Fibroblast of lung (primary cell): ENCODE results near the gene RRH. TPM values are rescaled to one million over a fixed set of nuclear protein-coding genes. Genes with fewer than 3 reads are reported as not detected.
"Not testable (repeated sequence)": the region's sequence is repeated elsewhere in the genome, so short reads cannot be mapped to it uniquely, and the experiment has no call there.

Experiments
- DNase-seq, 2 donors: peaks; one replicate each; pipeline versions ENCODE4 v3.0.0 to v3.0.0-alpha.2; 2010; ENCODE audit warnings: low read depth in 2 of 2
- H2AFZ ChIP-seq: 2 replicates; pipeline ENCODE4 v1.5.1; 2012; ENCODE audit warnings: low read length, control low read depth, inconsistent platforms
- H3K27ac ChIP-seq: 2 replicates; pipeline ENCODE4 v1.5.1; 2011; ENCODE audit warnings: low read length, control low read depth; ENCODE audit not compliant: insufficient read depth
- H3K27me3 ChIP-seq: 2 replicates; pipeline ENCODE4 v1.5.1; 2011; ENCODE audit warnings: mild to moderate bottlenecking, low read length; ENCODE audit not compliant: control insufficient read depth, insufficient read depth
- H3K36me3 ChIP-seq: 2 replicates; pipeline ENCODE4 v1.5.1; 2011; ENCODE audit warnings: low read length; ENCODE audit not compliant: control insufficient read depth, insufficient read depth
- H3K4me1 ChIP-seq: 2 replicates; pipeline ENCODE4 v1.5.1; 2011; ENCODE audit warnings: low read length; ENCODE audit not compliant: control insufficient read depth, insufficient read depth; ENCODE audit errors: extremely low read depth
- H3K4me2 ChIP-seq: 2 replicates; pipeline ENCODE4 v1.5.1; 2011; ENCODE audit warnings: low read length, control low read depth; ENCODE audit not compliant: insufficient read depth; ENCODE audit errors: extremely low read depth
- H3K4me3 ChIP-seq, 4 experiments: fragments of 200-600 bp in 1 of 4; sonication (generic) in 1 of 4; replicated peaks in 1 of 4; 2 replicates each; pipeline ENCODE4 v1.5.1; 2011 to 2016; ENCODE audit warnings: low read length in 4 of 4, low read depth in 3 of 4, mild to moderate bottlenecking in 3 of 4, control low read depth in 2 of 4, inconsistent platforms in 1 of 4, mixed read lengths in 1 of 4; ENCODE audit not compliant: insufficient read depth in 1 of 4; ENCODE audit errors: control extremely low read depth in 1 of 4
- H3K79me2 ChIP-seq: 2 replicates; pipeline ENCODE4 v1.5.1; 2012; ENCODE audit warnings: mild to moderate bottlenecking, low read length, inconsistent platforms; ENCODE audit not compliant: control insufficient read depth, insufficient read depth
- H3K9ac ChIP-seq: 2 replicates; pipeline ENCODE4 v1.5.1; 2011; ENCODE audit warnings: mild to moderate bottlenecking, low read length, control low read depth; ENCODE audit not compliant: insufficient read depth
- H3K9me3 ChIP-seq: 2 replicates; pipeline ENCODE4 v1.5.1; 2012; ENCODE audit warnings: low read depth, low read length; ENCODE audit not compliant: control insufficient read depth, insufficient read depth
- H4K20me1 ChIP-seq: 2 replicates; pipeline ENCODE4 v1.5.1; 2011; ENCODE audit warnings: low read length; ENCODE audit not compliant: control insufficient read depth, insufficient read depth; ENCODE audit errors: extremely low read depth
- EZH2 ChIP-seq: IDR thresholded peaks from 2 replicates; pipeline ENCODE4 v1.5.1; 2012; ENCODE audit warnings: low read length, control low read depth, mild to moderate bottlenecking; ENCODE audit errors: missing control alignments
- polyA minus RNA-seq: library from RNA; depleted of rRNA, polyadenylated mRNA; stranded (reverse); fragments of >200 nt; gene quantifications from 2 replicates; pipeline ENCODE4 v1.2.3, GENCODE V29; 2011; ENCODE audit warnings: low replicate concordance
- polyA plus RNA-seq, 2 donors: library from polyadenylated mRNA; depleted of rRNA in 1 of 2; stranded (reverse) in 1 of 2; unstranded in 1 of 2; fragments of >200 nt; gene quantifications; 2 replicates each; pipeline ENCODE4 v1.2.1, GENCODE V29; 2011 to 2012; ENCODE audit warnings: missing spikeins in 1 of 2
- total RNA-seq: library from RNA; depleted of rRNA; stranded (reverse); fragments of >200 nt; gene quantifications from 2 replicates; pipeline ENCODE4 v1.2.1, GENCODE V29; 2014
- TF ChIP-seq, protein P1 (sequence below), 2 donors: IDR thresholded peaks in 1 of 2; conservative IDR thresholded peaks in 1 of 2; 1 replicate in 1 of 2; 2 replicates in 1 of 2; pipeline ENCODE4 v1.5.1; 2011 to 2012; ENCODE audit warnings: low read length in 2 of 2, control low read depth in 1 of 2, inconsistent platforms in 1 of 2, low read depth in 1 of 2, mild to moderate bottlenecking in 1 of 2

The RRH gene, protein sequence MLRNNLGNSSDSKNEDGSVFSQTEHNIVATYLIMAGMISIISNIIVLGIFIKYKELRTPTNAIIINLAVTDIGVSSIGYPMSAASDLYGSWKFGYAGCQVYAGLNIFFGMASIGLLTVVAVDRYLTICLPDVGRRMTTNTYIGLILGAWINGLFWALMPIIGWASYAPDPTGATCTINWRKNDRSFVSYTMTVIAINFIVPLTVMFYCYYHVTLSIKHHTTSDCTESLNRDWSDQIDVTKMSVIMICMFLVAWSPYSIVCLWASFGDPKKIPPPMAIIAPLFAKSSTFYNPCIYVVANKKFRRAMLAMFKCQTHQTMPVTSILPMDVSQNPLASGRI
- under 0.01 TPM in 2 replicates for total RNA-seq
- 0.07 and 0.08 TPM in 2 replicates for polyA plus RNA-seq
- not detected in 2 replicates for polyA plus RNA-seq (2012)
- polyA minus RNA-seq: not detected in 2 replicates

DNA sequence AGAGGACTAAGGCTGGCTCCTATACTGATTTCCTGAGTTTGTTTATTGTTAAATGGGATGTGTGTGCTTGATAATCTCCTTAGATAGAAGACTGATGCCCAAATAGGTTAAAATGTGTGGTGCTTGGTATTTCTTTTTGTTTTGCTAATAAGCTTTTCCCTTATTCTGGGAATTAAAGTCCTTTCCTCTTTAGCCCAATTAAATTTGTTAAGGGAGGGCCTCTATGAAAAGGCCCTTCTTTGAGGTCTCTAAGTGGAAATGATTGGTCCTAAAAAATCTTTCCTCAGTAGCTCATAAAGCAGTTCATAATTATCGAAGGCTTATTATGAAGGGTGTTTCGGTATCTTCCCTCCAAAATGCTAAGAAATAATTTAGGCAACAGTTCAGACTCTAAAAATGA, at the start of gene RRH:
TSS of gene RRH (plus strand) at position 301 of the 400 bp plus-strand sequence. CDS start at position 357, 56 bp downstream.
- Histone ChIP-seq H3K4me2 (no peak within 1 kb of the TSS), H3K9me3 (no peaks in the 10 kb centered on the region), H2AFZ (no peak within 1 kb of the TSS), H3K27ac (no peak within 1 kb of the TSS), H3K4me3 (no peak within 1 kb of the TSS), H4K20me1 (no peaks in the 10 kb centered on the region), H3K27me3 (no peaks in the 10 kb centered on the region), H3K4me1 (no peaks in the 10 kb centered on the region), H3K79me2 (no peaks in the 10 kb centered on the region), H3K36me3 (no peaks in the 10 kb centered on the region), H3K9ac (no peak within 1 kb of the TSS)
- TF ChIP-seq EZH2: no peak
- TF ChIP-seq, protein P1, sequence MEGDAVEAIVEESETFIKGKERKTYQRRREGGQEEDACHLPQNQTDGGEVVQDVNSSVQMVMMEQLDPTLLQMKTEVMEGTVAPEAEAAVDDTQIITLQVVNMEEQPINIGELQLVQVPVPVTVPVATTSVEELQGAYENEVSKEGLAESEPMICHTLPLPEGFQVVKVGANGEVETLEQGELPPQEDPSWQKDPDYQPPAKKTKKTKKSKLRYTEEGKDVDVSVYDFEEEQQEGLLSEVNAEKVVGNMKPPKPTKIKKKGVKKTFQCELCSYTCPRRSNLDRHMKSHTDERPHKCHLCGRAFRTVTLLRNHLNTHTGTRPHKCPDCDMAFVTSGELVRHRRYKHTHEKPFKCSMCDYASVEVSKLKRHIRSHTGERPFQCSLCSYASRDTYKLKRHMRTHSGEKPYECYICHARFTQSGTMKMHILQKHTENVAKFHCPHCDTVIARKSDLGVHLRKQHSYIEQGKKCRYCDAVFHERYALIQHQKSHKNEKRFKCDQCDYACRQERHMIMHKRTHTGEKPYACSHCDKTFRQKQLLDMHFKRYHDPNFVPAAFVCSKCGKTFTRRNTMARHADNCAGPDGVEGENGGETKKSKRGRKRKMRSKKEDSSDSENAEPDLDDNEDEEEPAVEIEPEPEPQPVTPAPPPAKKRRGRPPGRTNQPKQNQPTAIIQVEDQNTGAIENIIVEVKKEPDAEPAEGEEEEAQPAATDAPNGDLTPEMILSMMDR (conservative IDR thresholded peaks at IDR 0.05 in 1 of 2, IDR thresholded peaks at IDR 0.05 in 1 of 2; ENCODE audit: low read depth in 1 of 2, low read length in 2 of 2): no peak
- no peak for DNase-seq

DNA sequence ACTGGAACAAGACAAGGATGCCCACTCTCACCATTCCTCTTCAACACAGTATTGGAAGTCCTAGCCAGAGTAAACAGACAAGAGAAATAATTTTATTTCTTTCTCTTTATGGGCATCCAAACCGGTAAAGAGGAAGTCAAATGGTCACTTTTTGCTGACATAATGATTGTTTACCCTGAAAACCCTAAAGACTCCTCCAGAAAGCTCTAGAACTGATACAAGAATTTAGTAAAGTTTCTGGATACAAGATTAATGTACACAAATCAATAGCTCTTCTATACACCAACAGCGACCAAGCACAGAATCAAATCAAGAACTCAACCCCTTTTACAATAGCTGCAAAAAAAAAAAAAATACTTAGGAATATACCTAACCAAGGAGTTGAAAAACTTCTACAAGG, 45.7 kb upstream of the RRH start:
- H3K4me2 ChIP-seq, H3K9me3 ChIP-seq, H3K36me3 ChIP-seq, H3K4me1 ChIP-seq, DNase-seq, H3K9ac ChIP-seq, H3K27me3 ChIP-seq, H3K79me2 ChIP-seq, H3K4me3 ChIP-seq, H4K20me1 ChIP-seq, H2AFZ ChIP-seq, H3K27ac ChIP-seq: not testable (repeated sequence)

DNA sequence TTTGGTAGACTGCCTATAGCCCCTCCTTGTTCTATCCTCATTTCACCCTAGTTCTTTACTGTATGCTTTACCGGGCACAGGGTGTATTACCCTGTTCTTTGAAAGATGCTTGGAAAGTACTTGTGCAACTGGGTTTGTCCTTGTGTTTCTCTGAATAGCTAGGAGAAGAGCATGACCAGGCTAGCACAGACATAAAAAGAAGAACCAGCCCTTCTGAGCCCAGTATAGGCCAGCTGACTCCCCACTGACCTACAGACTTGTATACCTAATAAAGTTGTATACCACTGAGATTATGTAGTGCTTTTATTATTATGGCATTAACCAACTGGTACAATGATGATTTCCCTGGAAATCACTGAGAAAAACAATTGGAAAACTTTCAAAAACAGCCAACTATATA, 40.9 kb upstream of the RRH start:
- Histone ChIP-seq H4K20me1 (no peaks in the 10 kb centered on the region), H3K4me3 (no peak overlapping the region), H3K9me3 (no peaks in the 10 kb centered on the region), H3K4me1 (no peaks in the 10 kb centered on the region), H3K27me3 (no peaks in the 10 kb centered on the region), H3K4me2 (no peak overlapping the region), H2AFZ (no peak overlapping the region), H3K79me2 (no peaks in the 10 kb centered on the region), H3K27ac (no peak overlapping the region), H3K36me3 (no peaks in the 10 kb centered on the region), H3K9ac (no peak overlapping the region)
- no peak for DNase-seq
- TF ChIP-seq, protein P1 (conservative IDR thresholded peaks at IDR 0.05 in 1 of 2, IDR thresholded peaks at IDR 0.05 in 1 of 2; ENCODE audit: low read depth in 1 of 2, low read length in 2 of 2): no peak
- no peak for TF ChIP-seq EZH2
